ENCODE data around the gene CRYBB1.

Gene CRYBB1

DNA sequence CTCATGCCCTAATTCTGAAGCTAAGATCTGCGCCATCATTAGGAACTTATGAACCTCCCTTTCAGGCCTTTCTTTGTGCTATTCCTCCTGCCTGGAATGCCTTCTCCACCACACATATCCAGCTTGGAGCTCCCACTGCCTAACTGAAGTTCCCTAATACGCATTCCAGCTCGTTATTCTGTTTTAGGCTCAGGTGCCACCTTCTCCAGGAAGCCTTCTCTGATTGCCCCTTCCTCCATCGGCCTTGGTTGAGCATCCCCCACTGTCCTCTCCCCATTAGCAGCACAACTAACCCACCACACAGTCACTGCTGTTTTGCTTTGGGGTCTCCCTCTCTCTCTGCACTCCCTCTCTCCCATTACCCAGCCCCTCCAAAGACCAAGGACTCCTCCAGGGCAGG is 5.2 kb downstream of the CRYBB1 start:
- no peak overlapping the region for H3K9ac ChIP-seq
- no peak overlapping the region for H3K27ac ChIP-seq
- no peaks in the 10 kb centered on the region for H3K27me3 ChIP-seq (ENCODE audit: control insufficient read depth, insufficient read depth, low read length)
- no peaks in the 10 kb centered on the region for H3K9me3 ChIP-seq (ENCODE audit: control insufficient read depth, low read length)
- H3K36me3 ChIP-seq (ENCODE audit: control insufficient read depth, insufficient read depth, low read length): no peaks in the 10 kb centered on the region
- H3K4me3 ChIP-seq (ENCODE audit: low read depth, low read length): no peak overlapping the region
- no peaks in the 10 kb centered on the region for H3K79me2 ChIP-seq
- no peak overlapping the region for H3K4me2 ChIP-seq (ENCODE audit: low read length)
- no peaks in the 10 kb centered on the region for H3K4me1 ChIP-seq
- no peak overlapping the region for H2AFZ ChIP-seq
- TF ChIP-seq, protein P1, sequence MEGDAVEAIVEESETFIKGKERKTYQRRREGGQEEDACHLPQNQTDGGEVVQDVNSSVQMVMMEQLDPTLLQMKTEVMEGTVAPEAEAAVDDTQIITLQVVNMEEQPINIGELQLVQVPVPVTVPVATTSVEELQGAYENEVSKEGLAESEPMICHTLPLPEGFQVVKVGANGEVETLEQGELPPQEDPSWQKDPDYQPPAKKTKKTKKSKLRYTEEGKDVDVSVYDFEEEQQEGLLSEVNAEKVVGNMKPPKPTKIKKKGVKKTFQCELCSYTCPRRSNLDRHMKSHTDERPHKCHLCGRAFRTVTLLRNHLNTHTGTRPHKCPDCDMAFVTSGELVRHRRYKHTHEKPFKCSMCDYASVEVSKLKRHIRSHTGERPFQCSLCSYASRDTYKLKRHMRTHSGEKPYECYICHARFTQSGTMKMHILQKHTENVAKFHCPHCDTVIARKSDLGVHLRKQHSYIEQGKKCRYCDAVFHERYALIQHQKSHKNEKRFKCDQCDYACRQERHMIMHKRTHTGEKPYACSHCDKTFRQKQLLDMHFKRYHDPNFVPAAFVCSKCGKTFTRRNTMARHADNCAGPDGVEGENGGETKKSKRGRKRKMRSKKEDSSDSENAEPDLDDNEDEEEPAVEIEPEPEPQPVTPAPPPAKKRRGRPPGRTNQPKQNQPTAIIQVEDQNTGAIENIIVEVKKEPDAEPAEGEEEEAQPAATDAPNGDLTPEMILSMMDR (IDR thresholded peaks at IDR 0.05): no peak

DNA sequence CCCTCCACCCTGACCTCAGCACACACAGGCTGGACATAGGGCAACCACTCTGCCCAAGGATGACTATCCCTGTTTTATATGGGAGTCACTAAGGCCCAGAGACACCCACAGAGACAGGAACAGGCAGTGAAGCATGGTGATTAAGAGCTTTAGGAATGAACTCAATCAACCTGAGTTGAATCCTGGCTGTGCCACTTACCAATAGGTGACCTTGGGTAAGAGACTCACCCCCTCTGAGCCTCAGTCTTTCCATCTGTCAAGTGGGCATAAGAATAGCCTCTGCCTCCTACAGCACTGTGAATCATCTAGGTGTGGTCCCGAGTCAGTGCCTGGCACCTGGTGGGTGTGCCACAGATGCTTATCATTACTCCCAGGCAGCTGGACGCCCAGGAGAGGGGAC is 6.8 kb downstream of the CRYBB1 start:
- Histone ChIP-seq H3K36me3 (ENCODE audit: control insufficient read depth, insufficient read depth, low read length) (no peaks in the 10 kb centered on the region), H3K4me3 (ENCODE audit: low read depth, low read length) (no peak overlapping the region), H3K27me3 (ENCODE audit: control insufficient read depth, insufficient read depth, low read length) (no peaks in the 10 kb centered on the region), H3K9ac (no peak overlapping the region), H3K79me2 (no peaks in the 10 kb centered on the region), H2AFZ (no peak overlapping the region), H3K4me2 (ENCODE audit: low read length) (no peak overlapping the region), H3K4me1 (no peaks in the 10 kb centered on the region), H3K27ac (no peak overlapping the region), H3K9me3 (ENCODE audit: control insufficient read depth, low read length) (no peaks in the 10 kb centered on the region)
- TF ChIP-seq, protein P1 (IDR thresholded peaks at IDR 0.05): no peak

DNA sequence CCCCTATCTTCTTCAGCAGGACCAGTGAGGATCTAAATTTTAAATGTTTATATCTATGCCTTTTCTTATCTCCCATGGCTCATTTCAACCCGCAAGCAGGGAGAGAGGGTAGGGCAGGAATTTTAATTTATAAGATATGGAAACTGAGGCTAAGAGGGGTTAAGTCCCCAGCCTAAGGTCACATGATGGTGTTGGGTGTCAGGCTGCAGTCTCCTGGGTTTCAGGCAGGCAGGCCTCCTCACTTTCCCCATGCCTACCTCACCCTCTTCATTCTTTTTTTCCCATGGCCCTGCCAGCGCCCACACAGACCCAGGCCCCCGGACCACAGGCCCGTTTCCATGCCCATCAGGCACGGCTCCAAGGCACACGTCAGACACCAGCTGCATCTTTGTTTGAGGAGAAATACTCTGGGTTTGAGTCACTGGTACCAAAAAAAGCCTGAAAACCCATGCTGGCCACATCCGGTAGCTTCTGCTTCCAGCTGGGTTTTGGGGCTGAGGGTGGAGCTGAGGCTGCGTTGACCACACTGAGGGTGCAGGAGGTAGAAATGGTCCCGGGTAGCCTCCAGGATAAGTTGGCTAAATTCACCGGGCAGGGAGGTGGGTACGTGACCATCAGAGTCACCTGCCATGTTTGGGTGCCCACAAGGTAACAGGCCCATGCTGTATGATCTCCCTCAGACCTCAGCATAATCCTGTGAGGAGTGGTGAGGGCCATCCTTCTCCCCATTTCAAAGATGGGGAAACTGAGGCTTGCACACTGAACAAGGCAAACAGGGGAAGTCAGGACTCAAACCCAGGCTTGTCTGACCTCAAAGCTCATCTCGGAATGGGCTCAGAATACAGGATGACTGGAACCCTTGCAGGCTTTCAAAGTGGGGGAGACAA is 7.5 kb downstream of the CRYBB1 start:
- TF ChIP-seq, protein P1 (IDR thresholded peaks at IDR 0.05): no peak
- Histone ChIP-seq H3K27ac (no peak overlapping the region), H2AFZ (no peak overlapping the region), H3K79me2 (no peaks in the 10 kb centered on the region), H3K4me2 (ENCODE audit: low read length) (no peak overlapping the region), H3K9me3 (ENCODE audit: control insufficient read depth, low read length) (no peaks in the 10 kb centered on the region), H3K27me3 (ENCODE audit: control insufficient read depth, insufficient read depth, low read length) (no peaks in the 10 kb centered on the region), H3K9ac (no peak overlapping the region), H3K4me1 (no peaks in the 10 kb centered on the region), H3K36me3 (ENCODE audit: control insufficient read depth, insufficient read depth, low read length) (no peaks in the 10 kb centered on the region), H3K4me3 (ENCODE audit: low read depth, low read length) (no peak overlapping the region)

DNA sequence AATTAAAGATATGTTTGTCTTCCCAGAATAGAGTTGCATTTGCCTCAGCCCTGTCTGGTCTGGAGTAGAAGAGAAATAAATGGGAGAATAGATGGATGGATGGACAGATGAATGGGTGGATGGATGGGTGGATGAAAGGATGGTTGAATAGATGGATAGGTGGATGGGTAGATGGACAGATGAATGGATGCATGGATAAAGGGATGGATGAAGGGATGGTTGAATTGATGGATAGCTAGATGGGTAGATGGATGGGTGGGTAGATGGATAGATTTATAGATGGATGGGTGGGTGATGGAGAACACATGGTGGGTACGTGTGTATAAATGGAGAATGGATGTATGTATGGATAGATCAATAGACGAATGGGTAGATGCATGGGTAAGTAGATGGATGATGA is 8.5 kb downstream of the CRYBB1 start:
- no peaks in the 10 kb centered on the region for H3K79me2 ChIP-seq
- H3K4me1 ChIP-seq: no peaks in the 10 kb centered on the region
- H3K4me2 ChIP-seq (ENCODE audit: low read length): no peak overlapping the region
- no peak overlapping the region for H3K4me3 ChIP-seq (ENCODE audit: low read depth, low read length)
- no peak overlapping the region for H2AFZ ChIP-seq
- TF ChIP-seq, protein P1 (IDR thresholded peaks at IDR 0.05): no peak
- no peaks in the 10 kb centered on the region for H3K9me3 ChIP-seq (ENCODE audit: control insufficient read depth, low read length)
- H3K27ac ChIP-seq: no peak overlapping the region
- no peaks in the 10 kb centered on the region for H3K36me3 ChIP-seq (ENCODE audit: control insufficient read depth, insufficient read depth, low read length)
- no peak overlapping the region for H3K9ac ChIP-seq
- H3K27me3 ChIP-seq (ENCODE audit: control insufficient read depth, insufficient read depth, low read length): no peaks in the 10 kb centered on the region

DNA sequence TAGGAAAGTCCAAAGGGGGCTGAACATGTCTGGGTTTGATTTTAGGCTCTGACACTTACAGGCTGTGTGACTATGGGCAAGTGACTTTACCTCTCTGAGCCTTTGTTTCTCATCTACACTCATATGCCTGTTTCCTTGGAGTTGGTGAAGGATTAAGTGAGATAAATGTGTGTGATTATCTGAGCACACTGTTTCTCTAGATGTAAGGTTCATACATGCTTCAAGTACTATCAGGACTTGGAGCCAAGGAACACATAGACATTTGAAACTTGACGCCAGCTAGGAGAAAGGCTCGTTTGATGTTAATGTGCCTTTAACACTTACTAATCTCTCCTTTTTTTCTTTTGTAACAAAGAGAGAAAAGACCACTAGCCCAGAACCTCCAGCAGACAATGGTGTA is 9.7 kb downstream of the CRYBB1 start:
- TF ChIP-seq, protein P1 (IDR thresholded peaks at IDR 0.05): no peak
- H3K4me3 ChIP-seq (ENCODE audit: low read depth, low read length): no peak overlapping the region
- H3K4me1 ChIP-seq: no peaks in the 10 kb centered on the region

More for the DNA sequence above, 9.7 kb downstream of the CRYBB1 start:
- Histone ChIP-seq H3K27ac (no peak overlapping the region), H3K4me2 (ENCODE audit: low read length) (no peak overlapping the region), H3K9me3 (ENCODE audit: control insufficient read depth, low read length) (no peaks in the 10 kb centered on the region), H2AFZ (no peak overlapping the region), H3K9ac (no peak overlapping the region), H3K79me2 (no peaks in the 10 kb centered on the region), H3K36me3 (ENCODE audit: control insufficient read depth, insufficient read depth, low read length) (no peaks in the 10 kb centered on the region), H3K27me3 (ENCODE audit: control insufficient read depth, insufficient read depth, low read length) (no peaks in the 10 kb centered on the region)
